ENCODE data around the gene ADCY5.

Gene ADCY5

GRCh38 chr3:123372686-123373473 is 76.0 kb downstream of the ADCY5 start:
- in situ Hi-C loops (cut with MboI; ENCODE audit: low sequenced_read_pairs): no loop called here

GRCh38 chr3:123371859-123372685 is 76.8 kb downstream of the ADCY5 start:
- in situ Hi-C loops (cut with MboI; ENCODE audit: low sequenced_read_pairs): no loop called here

GRCh38 chr3:123371426-123371825 is 77.5 kb downstream of the ADCY5 start:
- in situ Hi-C loops (cut with MboI; ENCODE audit: low sequenced_read_pairs): no loop called here

GRCh38 chr3:123370819-123371218 is 78.1 kb downstream of the ADCY5 start:
- in situ Hi-C loops (cut with MboI; ENCODE audit: low sequenced_read_pairs): no loop called here

GRCh38 chr3:123369085-123369484 is 79.8 kb downstream of the ADCY5 start:
- in situ Hi-C loops (cut with MboI; ENCODE audit: low sequenced_read_pairs): no loop called here

- in situ Hi-C loops (cut with MboI; ENCODE audit: low sequenced_read_pairs): no loop called here
Measured at GRCh38 chr3:123367467-123368154, 81.3 kb downstream of the ADCY5 start.

- in situ Hi-C loops (cut with MboI; ENCODE audit: low sequenced_read_pairs): no loop called here
Measured at GRCh38 chr3:123365450-123366143, 83.3 kb downstream of the ADCY5 start.

GRCh38 chr3:123361071-123361470 is 87.8 kb downstream of the ADCY5 start:
- in situ Hi-C loops (cut with MboI; ENCODE audit: low sequenced_read_pairs): no loop called here

- in situ Hi-C loops (cut with MboI; ENCODE audit: low sequenced_read_pairs): no loop called here
Measured at GRCh38 chr3:123357275-123357674, 91.6 kb downstream of the ADCY5 start.

GRCh38 chr3:123353850-123354233 is 95.0 kb downstream of the ADCY5 start:
- in situ Hi-C loops (cut with MboI; ENCODE audit: low sequenced_read_pairs): no loop called here

GRCh38 chr3:123353227-123353849 is 95.6 kb downstream of the ADCY5 start:
- in situ Hi-C loops (cut with MboI; ENCODE audit: low sequenced_read_pairs): no loop called here

- in situ Hi-C loops (cut with MboI; ENCODE audit: low sequenced_read_pairs): no loop called here
Measured at GRCh38 chr3:123352134-123352554, 96.7 kb downstream of the ADCY5 start.

GRCh38 chr3:123351501-123351900 is 97.4 kb downstream of the ADCY5 start:
- in situ Hi-C loops (cut with MboI; ENCODE audit: low sequenced_read_pairs): no loop called here

GRCh38 chr3:123350971-123351370 is 97.9 kb downstream of the ADCY5 start:
- in situ Hi-C loops (cut with MboI; ENCODE audit: low sequenced_read_pairs): no loop called here

- in situ Hi-C loops (cut with MboI; ENCODE audit: low sequenced_read_pairs): loop anchor here (25.0 kb wide), 1 partner anchor 212 kb away; no protein-coding TSS in a partner anchor
Measured at GRCh38 chr3:123349566-123350435, 99.1 kb downstream of the ADCY5 start.

GRCh38 chr3:123349201-123349535 is 99.7 kb downstream of the ADCY5 start:
- in situ Hi-C loops (cut with MboI; ENCODE audit: low sequenced_read_pairs): loop anchor here (25.0 kb wide), 1 partner anchor 213 kb away; no protein-coding TSS in a partner anchor

- in situ Hi-C loops (cut with MboI; ENCODE audit: low sequenced_read_pairs): loop anchor here (25.0 kb wide), 1 partner anchor 214 kb away; no protein-coding TSS in a partner anchor
Measured at GRCh38 chr3:123348471-123349200, 100.3 kb downstream of the ADCY5 start.

GRCh38 chr3:123347691-123348264 is 101.1 kb downstream of the ADCY5 start:
- in situ Hi-C loops (cut with MboI; ENCODE audit: low sequenced_read_pairs): loop anchor here (25.0 kb wide), 1 partner anchor 215 kb away; no protein-coding TSS in a partner anchor
